ENCODE results near the gene INVS. TPM values are rescaled to one million over a fixed set of nuclear protein-coding genes. Genes with fewer than 3 reads are reported as not detected.
A peak's percentile ranks its signal among the peaks of the same experiment; 100 is the strongest.
"Not testable (repeated sequence)": the region's sequence is repeated elsewhere in the genome, so short reads cannot be mapped to it uniquely, and the experiment has no call there.

INVS gene
- total and polyA plus RNA-seq, 3 experiments from 2014 or later, result 9.4 to 18.1 (median 16.8) TPM

- H3K4me1 ChIP-seq (ENCODE audit: insufficient read depth, low read length), result no peaks in the 10 kb centered on the region
- H3K27me3 ChIP-seq (ENCODE audit: insufficient read depth, low read length, poor library complexity, severe bottlenecking), result no peaks in the 10 kb centered on the region
- H3K4me3 Mint-ChIP-seq, result no peak overlapping the region
- H3K4me1 Mint-ChIP-seq, result peaks cover 6 to 22% (median 17%) of the 10 kb centered on the region in 3 donors
- H3K27ac Mint-ChIP-seq, result peak overlapping the region in 3 of 8 donors; percentile 51 to 91 (median 55)
- CTCF ChIA-PET, result interaction anchor here (1.0 to 1.3 kb wide), 4 partner anchors 15 to 91 kb away, joined by 3 to 4 read pairs (median 3); no protein-coding TSS in a partner anchor
- H3K9me3 Mint-ChIP-seq, result no peaks in the 10 kb centered on the region
- H3K4me3 ChIP-seq (ENCODE audit: low read length), result no peak overlapping the region
- no peaks in the 10 kb centered on the region for H3K27me3 Mint-ChIP-seq
- DNase-seq, result no peak
- H3K9me3 ChIP-seq (ENCODE audit: low read length), result no peaks in the 10 kb centered on the region
- POLR2A ChIA-PET, result no interaction called here
- peaks cover under 1% of the 10 kb centered on the region for H3K36me3 ChIP-seq (ENCODE audit: insufficient read depth, low read length)
- H3K36me3 Mint-ChIP-seq, result peaks cover 0 to 62% (median 19%) of the 10 kb centered on the region in 3 donors
- H3K27ac ChIP-seq (ENCODE audit: low read depth, low read length), result no peak overlapping the region
These were observed 224.0 kb downstream of the INVS start for GRCh38 chr9:100322954-100323536.

DNA sequence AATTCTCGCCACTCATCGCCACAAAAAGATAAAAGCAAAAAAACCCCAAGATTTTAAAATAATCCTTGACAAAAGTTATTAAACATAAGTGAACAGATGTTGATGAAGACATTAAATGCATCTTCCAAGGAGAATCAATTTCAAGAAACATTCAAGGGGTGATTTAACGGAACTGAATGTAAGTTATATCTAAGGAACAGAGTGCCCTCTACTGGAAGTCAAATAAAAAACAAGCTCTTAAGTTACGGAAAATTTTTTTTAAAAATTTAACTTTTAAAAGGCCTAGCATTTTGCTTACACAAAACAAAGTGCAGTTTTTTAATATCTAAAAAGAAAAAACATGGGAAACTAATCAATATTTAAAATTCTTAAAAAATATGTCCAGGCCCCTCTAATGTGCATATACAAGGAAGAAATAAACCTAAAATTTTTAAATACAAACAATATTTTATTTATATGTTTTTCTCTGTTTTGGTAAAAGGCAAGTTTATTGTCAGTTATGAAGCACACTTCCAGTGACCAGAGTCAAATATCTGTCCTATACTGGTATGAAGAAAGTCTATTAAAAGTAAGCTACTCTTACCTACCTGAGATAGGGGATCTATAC, 225.7 kb downstream of the INVS start:
- Mint-ChIP-seq H3K27ac (peak overlapping the region in 2 of 8 donors; percentile 15 to 63), H3K4me1 (peaks cover 5 to 19% (median 17%) of the 10 kb centered on the region in 3 donors), H3K27me3 (no peaks in the 10 kb centered on the region), H3K4me3 (no peak overlapping the region), H3K36me3 (peaks cover 0 to 67% (median 16%) of the 10 kb centered on the region in 3 donors), H3K9me3 (no peaks in the 10 kb centered on the region)
- ChIA-PET CTCF (interaction anchor here (0.6 to 2.1 kb wide), 6 partner anchors 8 to 99 kb away, joined by 3 to 13 read pairs (median 3); partner anchors contain the start of gene TEX10), POLR2A (no interaction called here)
- Histone ChIP-seq H3K4me1 (ENCODE audit: insufficient read depth, low read length) (no peaks in the 10 kb centered on the region), H3K27me3 (ENCODE audit: insufficient read depth, low read length, poor library complexity, severe bottlenecking) (no peaks in the 10 kb centered on the region), H3K27ac (ENCODE audit: low read depth, low read length) (no peak overlapping the region), H3K9me3 (ENCODE audit: low read length) (no peaks in the 10 kb centered on the region), H3K36me3 (ENCODE audit: insufficient read depth, low read length) (peaks cover 11% of the 10 kb centered on the region), H3K4me3 (ENCODE audit: low read length) (no peak overlapping the region)
- peak in 2 of 5 donors; percentile 6 to 17 for DNase-seq

- H3K36me3 ChIP-seq (ENCODE audit: insufficient read depth, low read length); H3K27me3 ChIP-seq (ENCODE audit: insufficient read depth, low read length, poor library complexity, severe bottlenecking); DNase-seq; H3K4me1 ChIP-seq (ENCODE audit: insufficient read depth, low read length); H3K4me3 Mint-ChIP-seq; H3K9me3 ChIP-seq (ENCODE audit: low read length); H3K27me3 Mint-ChIP-seq; H3K9me3 Mint-ChIP-seq; H3K4me3 ChIP-seq (ENCODE audit: low read length); POLR2A ChIA-PET; H3K27ac ChIP-seq (ENCODE audit: low read depth, low read length): not testable (repeated sequence)
- CTCF ChIA-PET, result interaction anchor here (1.7 kb wide), 1 partner anchor 15 kb away, joined by 4 read pairs; no protein-coding TSS in a partner anchor
- Mint-ChIP-seq H3K27ac (peak overlapping the region in 1 of 8 donors; percentile 19), H3K4me1 (peaks cover 22 to 52% (median 44%) of the 10 kb centered on the region in 3 donors), H3K36me3 (peaks cover 0 to 55% (median 18%) of the 10 kb centered on the region in 3 donors)
These were observed 239.7 kb downstream of the INVS start for GRCh38 chr9:100338736-100339135.

DNA sequence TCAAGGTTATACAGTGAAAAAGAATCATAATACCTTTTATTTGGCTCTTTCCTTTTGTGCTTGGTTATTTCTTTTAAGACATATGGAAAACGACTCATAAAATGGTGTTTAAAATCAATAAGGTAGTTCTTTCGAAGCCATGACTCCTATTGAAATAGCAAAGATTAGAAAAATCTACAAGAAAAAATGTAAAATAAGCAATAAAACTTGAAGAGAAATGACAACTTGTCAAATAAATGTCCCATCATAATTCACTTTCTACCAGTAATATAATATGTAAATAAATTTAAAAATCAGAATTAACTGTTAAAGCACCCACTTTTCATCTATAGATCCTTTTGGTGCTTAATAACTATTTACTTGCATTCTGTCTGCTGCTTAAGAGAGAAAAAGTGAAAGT, 241.2 kb downstream of the INVS start:
- DNase-seq, result no peak
- Mint-ChIP-seq H3K4me1 (peaks cover 24 to 50% (median 49%) of the 10 kb centered on the region in 3 donors), H3K27me3 (no peaks in the 10 kb centered on the region), H3K9me3 (no peaks in the 10 kb centered on the region), H3K4me3 (no peak overlapping the region), H3K27ac (no peak overlapping the region), H3K36me3 (peaks cover 2 to 51% (median 16%) of the 10 kb centered on the region in 3 donors)
- Histone ChIP-seq H3K27ac (ENCODE audit: low read depth, low read length) (no peak overlapping the region), H3K9me3 (ENCODE audit: low read length) (no peaks in the 10 kb centered on the region), H3K27me3 (ENCODE audit: insufficient read depth, low read length, poor library complexity, severe bottlenecking) (no peaks in the 10 kb centered on the region), H3K4me3 (ENCODE audit: low read length) (no peak overlapping the region), H3K4me1 (ENCODE audit: insufficient read depth, low read length) (no peaks in the 10 kb centered on the region), H3K36me3 (ENCODE audit: insufficient read depth, low read length) (peaks cover 4% of the 10 kb centered on the region)
- ChIA-PET POLR2A (no interaction called here), CTCF (no interaction called here)

GRCh38 chr9:100341889-100342288, 242.8 kb downstream of the INVS start:
- Mint-ChIP-seq H3K4me1 (peaks cover 31 to 59% (median 49%) of the 10 kb centered on the region in 3 donors), H3K36me3 (peaks cover 5 to 60% (median 18%) of the 10 kb centered on the region in 3 donors), H3K4me3 (no peak overlapping the region), H3K9me3 (no peaks in the 10 kb centered on the region), H3K27me3 (no peaks in the 10 kb centered on the region), H3K27ac (peak overlapping the region in 1 of 8 donors; percentile 47)
- Histone ChIP-seq H3K27me3 (ENCODE audit: insufficient read depth, low read length, poor library complexity, severe bottlenecking) (no peaks in the 10 kb centered on the region), H3K36me3 (ENCODE audit: insufficient read depth, low read length) (peaks cover 8% of the 10 kb centered on the region), H3K4me1 (ENCODE audit: insufficient read depth, low read length) (no peaks in the 10 kb centered on the region), H3K4me3 (ENCODE audit: low read length) (no peak overlapping the region), H3K9me3 (ENCODE audit: low read length) (no peaks in the 10 kb centered on the region), H3K27ac (ENCODE audit: low read depth, low read length) (no peak overlapping the region)
- ChIA-PET CTCF (interaction anchor here (0.7 to 1.3 kb wide), 3 partner anchors 9 to 18 kb away, joined by 3 to 4 read pairs (median 3); no protein-coding TSS in a partner anchor), POLR2A (interaction anchor here (0.5 kb wide), 1 partner anchor 30 kb away, joined by 6 read pairs; no protein-coding TSS in a partner anchor)
- DNase-seq, result no peak

GRCh38 chr9:100346836-100347235, 247.8 kb downstream of the INVS start:
- no peak for DNase-seq
- Histone ChIP-seq H3K4me3 (ENCODE audit: low read length) (no peak overlapping the region), H3K36me3 (ENCODE audit: insufficient read depth, low read length) (peaks cover 8% of the 10 kb centered on the region), H3K27me3 (ENCODE audit: insufficient read depth, low read length, poor library complexity, severe bottlenecking) (no peaks in the 10 kb centered on the region), H3K9me3 (ENCODE audit: low read length) (no peaks in the 10 kb centered on the region), H3K4me1 (ENCODE audit: insufficient read depth, low read length) (peaks cover 25% of the 10 kb centered on the region), H3K27ac (ENCODE audit: low read depth, low read length) (no peak overlapping the region)
- Mint-ChIP-seq H3K36me3 (peaks cover 5 to 43% (median 6%) of the 10 kb centered on the region in 3 donors), H3K27me3 (no peaks in the 10 kb centered on the region), H3K4me1 (peaks cover 52 to 85% (median 61%) of the 10 kb centered on the region in 3 donors), H3K27ac (no peak overlapping the region), H3K9me3 (no peaks in the 10 kb centered on the region), H3K4me3 (no peak overlapping the region)
- POLR2A ChIA-PET, result no interaction called here
- CTCF ChIA-PET, result no interaction called here

GRCh38 chr9:100350188-100350587, 251.1 kb downstream of the INVS start:
- Mint-ChIP-seq H3K4me1 (peaks cover 56 to 86% (median 74%) of the 10 kb centered on the region in 3 donors), H3K27ac (peak overlapping the region in 4 of 8 donors; percentile 4 to 19 (median 14)), H3K9me3 (no peaks in the 10 kb centered on the region), H3K4me3 (peak overlapping the region in 6 of 7 donors; percentile 3 to 53 (median 36)), H3K27me3 (no peaks in the 10 kb centered on the region), H3K36me3 (peaks cover 3 to 33% (median 5%) of the 10 kb centered on the region in 3 donors)
- Histone ChIP-seq H3K27ac (ENCODE audit: low read depth, low read length) (no peak overlapping the region), H3K9me3 (ENCODE audit: low read length) (no peaks in the 10 kb centered on the region), H3K4me3 (ENCODE audit: low read length) (no peak overlapping the region), H3K4me1 (ENCODE audit: insufficient read depth, low read length) (peaks cover 34% of the 10 kb centered on the region), H3K36me3 (ENCODE audit: insufficient read depth, low read length) (peaks cover 4% of the 10 kb centered on the region), H3K27me3 (ENCODE audit: insufficient read depth, low read length, poor library complexity, severe bottlenecking) (no peaks in the 10 kb centered on the region)
- DNase-seq, result no peak
- ChIA-PET POLR2A (no interaction called here), CTCF (interaction anchor here (0.8 to 3.7 kb wide), 4 partner anchors 8 to 323 kb away, joined by 3 to 13 read pairs (median 5); no protein-coding TSS in a partner anchor)

Measured in CD8-positive, alpha-beta memory T cell (primary cell).